Transverse colon (tissue), 4 donors: ENCODE results near the gene ELFN1. TPM values are rescaled to one million over a fixed set of nuclear protein-coding genes. Genes with fewer than 3 reads are reported as not detected.

Experiments used
- DNase-seq: peaks from one replicate; pipeline ENCODE4 v3.0.0-alpha.2; 2019
- H3K27ac ChIP-seq, 4 donors: fragments of 200-600 bp; sonication (generic); 2 replicates each; pipeline ENCODE4 v1.5.1; 2016 to 2018; ENCODE audit warnings: inconsistent platforms in 4 of 4
- H3K27me3 ChIP-seq: fragments of 200-600 bp; sonication (generic); 2 replicates; pipeline ENCODE4 v1.5.1; 2017; ENCODE audit warnings: inconsistent platforms
- H3K36me3 ChIP-seq, 4 donors: fragments of 200-600 bp; sonication (generic); 2 replicates each; pipeline ENCODE4 v1.5.1; 2017 to 2019; ENCODE audit warnings: inconsistent platforms in 4 of 4
- H3K4me1 ChIP-seq, 4 donors: fragments of 200-600 bp; sonication (generic); 2 replicates each; pipeline ENCODE4 v1.5.1; 2017 to 2020; ENCODE audit warnings: inconsistent platforms in 4 of 4
- H3K4me3 ChIP-seq, 4 donors: fragments of 200-600 bp; sonication (generic); 1 replicate in 1 of 4; 2 replicates in 3 of 4; pipeline versions ENCODE4 v1.5.1 to v1.6.1; 2017 to 2019; ENCODE audit warnings: inconsistent platforms in 4 of 4
- H3K9me3 ChIP-seq, 2 donors: fragments of 200-600 bp; sonication (generic); 2 replicates each; pipeline ENCODE4 v1.5.1; 2017 to 2019; ENCODE audit warnings: inconsistent platforms in 2 of 2
- EP300 ChIP-seq: sonication (generic); formaldehyde crosslinking; IDR thresholded peaks from one replicate; pipeline ENCODE4 v1.6.1; 2017; ENCODE audit warnings: antibody characterized with exemption, low read depth
- POLR2A ChIP-seq: fragments of 450-650 bp; IDR thresholded peaks from one replicate; pipeline ENCODE4 v1.6.1; 2016; ENCODE audit warnings: antibody characterized with exemption, mild to moderate bottlenecking, moderate library complexity
- POLR2AphosphoS5 ChIP-seq, 3 donors: sonication (generic); formaldehyde crosslinking; IDR thresholded peaks; one replicate each; pipeline ENCODE4 v1.6.1; 2016; ENCODE audit warnings: antibody characterized with exemption in 3 of 3
- WGBS, 2 donors: methylation state at CpG; one replicate each; pipeline ENCODE4 v1.1.5; 2018; ENCODE audit warnings: low coverage in 1 of 2; 5-methylcytosine and 5-hydroxymethylcytosine counted together
- in situ Hi-C, 4 donors: fragments of 200-750 bp; cut with MboI; loops; one replicate each; pipeline versions ENCODE4 v1.15.0 to v1.15.1; 2017; ENCODE audit warnings: low sequenced_read_pairs in 3 of 4, low pct_ligation_motif_present in 1 of 4, low pct_unique_long_range_greater_than_20kb in 1 of 4
- intact Hi-C: fragments of 100-400 bp; cut with DNase I; formaldehyde crosslinking; loops from one replicate; pipeline ENCODE4 v1.15.1; 2023; ENCODE audit warnings: low total_unique reads
- total RNA-seq, 4 donors: library from RNA; depleted of rRNA; stranded (reverse); fragments of >200 nt; gene quantifications; one replicate each; pipeline ENCODE4 v1.1.0, GENCODE V29; 2016
- TF ChIP-seq, protein P1 (sequence below), 5 experiments: fragments of 200-600 bp in 3 of 5; fragments of 450-650 bp in 2 of 5; sonication (generic) in 3 of 5; IDR thresholded peaks; 1 replicate in 2 of 5; 2 replicates in 3 of 5; pipeline ENCODE4 v1.5.1; 2016 to 2017; ENCODE audit warnings: antibody characterized with exemption in 5 of 5, inconsistent platforms in 3 of 5, mild to moderate bottlenecking in 2 of 5, moderate library complexity in 1 of 5

ELFN1 gene
- total RNA-seq, 4 donors from 2014 or later, result 0.14 to 0.60 (median 0.32) TPM; not detected in 1

DNA sequence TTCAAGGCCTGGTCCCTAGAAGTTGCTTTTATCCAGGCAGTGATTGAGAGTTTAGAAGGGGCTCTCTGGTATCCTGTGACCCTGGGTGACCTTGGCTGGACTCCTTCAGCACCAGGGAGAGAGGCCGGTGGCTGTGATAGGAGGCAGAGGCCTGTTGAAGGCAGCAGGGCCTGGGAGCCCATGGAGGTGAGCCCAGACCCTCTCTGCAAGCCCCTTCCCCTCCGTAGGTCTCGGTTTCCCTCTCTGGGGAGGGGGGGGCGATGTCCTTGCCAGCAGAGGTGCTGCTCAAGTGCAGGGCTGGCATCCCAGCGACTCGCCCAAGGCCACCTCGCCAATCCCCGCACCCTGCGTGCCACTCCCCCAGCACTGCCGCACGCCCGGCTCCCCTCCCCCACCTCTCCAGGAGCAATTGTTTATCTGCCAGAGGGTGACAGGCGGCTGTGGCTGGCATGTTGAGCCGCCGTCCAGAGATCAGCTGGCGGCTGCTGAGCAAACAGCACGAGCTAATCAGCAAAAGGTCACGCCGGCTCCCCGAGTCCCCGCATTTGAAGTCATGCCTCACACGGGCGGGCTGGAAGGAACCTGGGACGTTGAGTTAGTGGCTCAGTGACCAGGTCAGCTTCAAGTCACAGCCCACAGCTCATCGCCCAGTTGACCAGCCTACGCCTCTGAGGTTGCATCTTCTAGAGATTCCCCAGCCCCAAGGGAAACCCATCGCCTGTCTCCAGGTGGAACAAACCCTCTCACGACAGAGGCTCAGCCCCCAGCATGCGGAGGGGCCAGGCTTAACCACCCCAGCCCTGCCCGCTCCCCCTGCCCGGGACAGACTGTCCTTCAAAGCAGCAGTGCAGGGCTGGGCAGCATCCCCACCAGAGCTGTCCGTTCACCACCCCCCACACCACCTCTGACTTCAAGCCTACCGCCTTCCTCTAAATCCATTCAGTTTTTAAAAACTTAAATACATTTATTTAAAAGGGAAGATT is 43.7 kb downstream of the ELFN1 start:
- TF ChIP-seq POLR2AphosphoS5 (IDR thresholded peaks at IDR 0.05), result no peak
- TF ChIP-seq POLR2A, result no peak
- TF ChIP-seq EP300, result no peak
- Histone ChIP-seq H3K9me3 (peaks cover 6 to 10% of the 10 kb centered on the region in 2 donors), H3K36me3 (no peaks in the 10 kb centered on the region), H3K4me1 (no peaks in the 10 kb centered on the region), H3K4me3 (no peak overlapping the region), H3K27ac (no peak overlapping the region), H3K27me3 (peaks cover 28% of the 10 kb centered on the region)
- intact Hi-C loops (no loop called here), in situ Hi-C loops (no loop called here)
- WGBS, 2 donors, result 52% methylated on average over 23 of the region's 33 CpGs; no CpG with 5 or more reads in 1 of the 2 donors
- no peak for DNase-seq

DNA sequence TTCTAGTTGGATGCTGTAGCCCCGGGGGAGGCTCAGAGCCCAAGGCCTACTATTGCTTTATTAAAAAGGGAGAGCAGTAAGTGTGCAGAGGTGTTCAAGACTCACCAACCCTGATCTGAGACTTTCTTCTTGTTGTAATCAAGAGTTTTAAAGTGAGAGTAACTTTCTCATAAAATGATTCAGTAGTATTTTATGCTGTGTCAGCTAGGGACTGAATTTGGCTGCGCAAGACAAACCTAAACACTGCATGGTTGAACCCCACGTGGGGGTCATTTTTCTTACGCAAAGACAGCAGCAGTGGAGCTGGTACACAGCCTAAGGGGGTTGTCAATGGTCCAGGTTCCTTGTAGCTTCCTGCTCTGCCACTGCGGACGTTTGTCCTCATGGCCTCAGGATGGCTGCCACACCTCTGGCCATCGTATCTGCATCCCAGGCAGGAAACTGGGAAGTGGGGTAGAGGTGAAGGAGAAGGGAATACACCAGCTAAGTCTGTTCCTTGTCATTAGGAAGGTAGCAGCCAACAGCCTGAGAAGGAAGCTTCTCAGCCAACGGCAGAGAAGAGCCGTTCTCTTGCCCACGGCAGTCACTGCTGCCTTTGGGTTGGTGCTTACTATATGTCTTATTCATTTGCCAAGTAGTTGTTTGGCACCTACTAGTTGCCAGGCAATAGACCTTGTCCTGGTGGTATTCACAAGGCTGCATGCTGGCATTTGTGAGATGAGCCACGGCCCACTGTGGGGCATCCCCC is 44.7 kb downstream of the ELFN1 start:
- no peak for TF ChIP-seq POLR2AphosphoS5 (IDR thresholded peaks at IDR 0.05)
- TF ChIP-seq POLR2A, result no peak
- no peak for TF ChIP-seq EP300
- TF ChIP-seq, protein P1, sequence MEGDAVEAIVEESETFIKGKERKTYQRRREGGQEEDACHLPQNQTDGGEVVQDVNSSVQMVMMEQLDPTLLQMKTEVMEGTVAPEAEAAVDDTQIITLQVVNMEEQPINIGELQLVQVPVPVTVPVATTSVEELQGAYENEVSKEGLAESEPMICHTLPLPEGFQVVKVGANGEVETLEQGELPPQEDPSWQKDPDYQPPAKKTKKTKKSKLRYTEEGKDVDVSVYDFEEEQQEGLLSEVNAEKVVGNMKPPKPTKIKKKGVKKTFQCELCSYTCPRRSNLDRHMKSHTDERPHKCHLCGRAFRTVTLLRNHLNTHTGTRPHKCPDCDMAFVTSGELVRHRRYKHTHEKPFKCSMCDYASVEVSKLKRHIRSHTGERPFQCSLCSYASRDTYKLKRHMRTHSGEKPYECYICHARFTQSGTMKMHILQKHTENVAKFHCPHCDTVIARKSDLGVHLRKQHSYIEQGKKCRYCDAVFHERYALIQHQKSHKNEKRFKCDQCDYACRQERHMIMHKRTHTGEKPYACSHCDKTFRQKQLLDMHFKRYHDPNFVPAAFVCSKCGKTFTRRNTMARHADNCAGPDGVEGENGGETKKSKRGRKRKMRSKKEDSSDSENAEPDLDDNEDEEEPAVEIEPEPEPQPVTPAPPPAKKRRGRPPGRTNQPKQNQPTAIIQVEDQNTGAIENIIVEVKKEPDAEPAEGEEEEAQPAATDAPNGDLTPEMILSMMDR (IDR thresholded peaks at IDR 0.05), result no peak
- WGBS, 2 donors, result 78 to 84% methylated on average over 1 to 11 of the region's 11 CpGs
- H3K27ac ChIP-seq, result no peak overlapping the region
- peaks cover 2 to 4% of the 10 kb centered on the region in 2 donors for H3K9me3 ChIP-seq
- no peak for DNase-seq
- intact Hi-C loops (no loop called here), in situ Hi-C loops (no loop called here)
- H3K36me3 ChIP-seq, result no peaks in the 10 kb centered on the region
- H3K27me3 ChIP-seq, result peaks cover 28% of the 10 kb centered on the region
- no peak overlapping the region for H3K4me3 ChIP-seq
- no peaks in the 10 kb centered on the region for H3K4me1 ChIP-seq

DNA sequence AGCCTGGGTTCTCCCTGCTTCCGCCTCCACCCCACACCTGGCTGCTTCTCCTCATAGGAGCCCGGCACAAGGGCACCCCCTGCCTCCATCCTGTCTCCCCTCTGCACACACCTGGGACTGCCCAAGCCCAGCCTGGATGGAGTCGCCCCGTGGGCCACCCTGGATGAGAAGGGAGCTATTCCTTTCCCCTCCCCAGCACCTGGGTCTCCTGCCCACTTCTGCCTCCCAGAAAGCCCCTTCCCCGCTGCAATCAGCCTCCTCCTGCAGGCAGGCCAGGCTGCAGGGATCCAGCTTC is 45.2 kb downstream of the ELFN1 start:
- intact Hi-C loops, result no loop called here
- H3K4me1 ChIP-seq, result no peaks in the 10 kb centered on the region
- no peak for DNase-seq
- in situ Hi-C loops, result no loop called here
- no peaks in the 10 kb centered on the region for H3K36me3 ChIP-seq
- no peaks in the 10 kb centered on the region for H3K9me3 ChIP-seq
- no peak overlapping the region for H3K27ac ChIP-seq
- WGBS, 2 donors, result 75 to 82% methylated on average over 1 to 5 of the region's 5 CpGs
- no peak overlapping the region for H3K4me3 ChIP-seq
- TF ChIP-seq EP300 (no peak), POLR2A (no peak), POLR2AphosphoS5 (IDR thresholded peaks at IDR 0.05) (no peak)
- TF ChIP-seq, protein P1 (IDR thresholded peaks at IDR 0.05), result no peak
- H3K27me3 ChIP-seq, result peaks cover 28% of the 10 kb centered on the region

DNA sequence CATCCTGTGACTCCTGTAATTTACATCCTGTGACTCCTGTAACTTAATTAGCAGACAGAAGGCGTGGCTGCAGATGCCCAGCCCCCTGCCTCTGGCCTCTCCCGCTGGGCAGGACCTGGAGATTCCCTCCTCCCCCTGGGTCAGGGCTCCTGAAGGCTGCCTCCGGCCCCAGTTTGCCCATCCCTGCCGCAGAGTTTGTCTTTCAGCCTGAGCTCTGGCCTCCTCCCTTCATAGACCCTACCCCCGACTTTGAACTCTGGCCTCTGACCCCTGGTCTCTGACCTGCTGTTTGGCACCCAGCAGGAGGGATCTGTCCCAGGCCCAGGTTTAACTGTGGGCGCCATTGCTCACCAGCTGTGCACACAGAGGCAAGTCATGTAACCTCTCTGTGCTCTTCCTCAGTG is 45.6 kb downstream of the ELFN1 start:
- no peak overlapping the region for H3K27ac ChIP-seq
- no peaks in the 10 kb centered on the region for H3K4me1 ChIP-seq
- in situ Hi-C loops (no loop called here), intact Hi-C loops (no loop called here)
- peaks cover 28% of the 10 kb centered on the region for H3K27me3 ChIP-seq
- TF ChIP-seq, protein P1 (IDR thresholded peaks at IDR 0.05), result no peak
- TF ChIP-seq POLR2AphosphoS5 (IDR thresholded peaks at IDR 0.05) (no peak), POLR2A (no peak), EP300 (no peak)
- no peak for DNase-seq
- 53 to 67% methylated on average over 1 to 6 of the region's 6 CpGs for WGBS, 2 donors
- H3K36me3 ChIP-seq, result no peaks in the 10 kb centered on the region
- H3K4me3 ChIP-seq, result no peak overlapping the region
- no peaks in the 10 kb centered on the region for H3K9me3 ChIP-seq
